Hematopoietic multipotent progenitor cell treated with erythropoietin and hydrocortisone succinate and interleukin-3 and kit ligand, for 6 days (in vitro differentiated cells): ENCODE data around the gene ENPP4.
"Not testable (repeated sequence)": the region's sequence is repeated elsewhere in the genome, so short reads cannot be mapped to it uniquely, and the experiment has no call there.

Experiments used
- DNase-seq: peaks from one replicate; pipeline ENCODE4 v3.0.0-alpha.2; 2015

Gene ENPP4

DNA sequence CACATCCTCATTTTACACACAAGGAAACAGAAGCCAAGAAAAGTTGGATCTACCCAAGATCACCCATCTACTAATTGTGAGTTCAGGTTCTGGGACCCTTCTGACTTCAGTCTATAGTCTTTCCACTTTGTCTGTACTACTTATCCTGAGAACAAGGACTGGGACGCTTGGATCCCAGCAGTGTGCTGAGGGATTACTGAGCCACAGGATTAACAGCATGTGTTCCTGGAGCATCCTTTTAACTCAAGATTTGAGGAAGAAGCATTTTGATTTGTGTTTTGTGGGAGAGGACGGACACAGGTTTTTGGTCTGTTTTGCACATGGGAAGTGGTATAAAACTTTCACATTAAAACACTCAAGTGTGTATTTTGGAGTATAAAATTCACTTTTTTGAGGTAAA lies 4.4 kb downstream of the ENPP4 start:
- DNase-seq, result no peak

DNA sequence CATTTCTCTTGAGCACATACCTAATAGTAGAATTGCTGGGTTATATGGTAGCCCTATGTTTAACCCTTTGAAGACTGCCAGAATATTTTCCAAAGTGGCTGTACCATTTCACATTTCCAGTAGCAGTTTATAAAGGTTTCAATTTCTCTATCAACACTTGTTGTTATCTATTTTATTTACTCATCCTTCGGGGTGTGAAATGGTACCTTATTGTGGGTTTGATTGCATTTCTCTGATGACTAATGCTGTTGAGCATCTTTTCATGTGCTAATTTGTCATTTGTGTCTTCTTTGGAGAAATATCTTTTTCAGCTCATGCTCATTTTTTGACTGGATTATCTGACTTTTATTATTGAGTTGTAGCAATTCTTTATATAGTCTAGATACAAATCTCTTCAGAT lies 5.4 kb downstream of the ENPP4 start:
- no peak for DNase-seq

DNA sequence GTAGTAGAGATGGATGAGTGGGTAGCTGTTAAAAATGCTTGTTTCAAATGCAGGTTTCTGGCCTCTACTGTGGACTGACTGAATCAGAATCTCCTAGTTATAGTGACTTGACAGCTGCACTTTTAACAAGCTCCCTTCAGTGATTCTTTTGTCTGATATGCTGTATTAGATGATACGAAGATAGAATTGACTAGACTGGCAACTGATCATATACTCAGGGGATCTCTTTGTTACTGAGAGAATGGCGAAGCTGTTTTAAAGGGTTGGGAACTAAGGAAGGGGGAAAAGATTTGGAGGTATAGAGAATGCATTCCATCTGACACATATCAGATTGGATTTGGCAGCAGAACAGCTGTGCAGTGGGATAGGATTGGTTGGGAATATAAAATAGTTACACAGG lies 7.0 kb downstream of the ENPP4 start:
- DNase-seq, result no peak

DNA sequence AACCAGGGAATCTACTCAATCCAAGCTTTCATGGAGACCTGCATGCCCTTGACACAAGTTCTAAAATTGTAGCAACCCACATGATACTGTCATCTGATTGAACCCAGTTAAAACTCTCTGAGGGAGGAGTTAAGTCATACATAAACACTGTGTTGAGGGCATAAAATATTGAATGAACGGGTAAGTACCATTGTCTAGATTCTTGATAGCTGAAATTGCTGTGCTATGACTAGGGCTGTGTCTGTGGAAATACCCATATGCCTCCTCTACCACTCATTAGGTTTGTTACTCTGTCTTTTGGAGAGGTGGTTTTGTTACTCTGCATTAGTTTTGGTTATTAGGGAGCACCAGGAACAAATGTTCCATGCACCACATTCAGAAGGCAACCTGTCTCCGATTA lies 7.6 kb downstream of the ENPP4 start:
- no peak for DNase-seq

DNA sequence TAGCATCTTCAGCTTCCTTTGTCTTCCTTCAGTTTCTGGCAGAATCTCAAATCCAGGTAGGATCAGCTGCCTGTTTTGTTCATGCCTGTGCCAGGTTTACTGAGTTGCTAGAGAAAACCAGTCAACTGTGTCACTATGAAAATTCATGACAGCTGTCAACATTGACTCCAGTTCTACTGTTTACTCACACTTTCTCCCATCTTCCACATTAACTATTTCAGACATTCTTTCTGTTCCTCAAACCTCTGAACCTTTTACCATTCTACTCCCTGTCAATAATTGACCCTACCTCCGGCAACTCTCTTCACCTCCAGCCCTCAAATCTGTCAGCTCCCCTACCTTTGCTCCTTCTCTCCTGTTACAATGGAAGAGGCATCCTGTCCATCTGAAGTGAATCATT lies 8.5 kb downstream of the ENPP4 start:
- no peak for DNase-seq

DNA sequence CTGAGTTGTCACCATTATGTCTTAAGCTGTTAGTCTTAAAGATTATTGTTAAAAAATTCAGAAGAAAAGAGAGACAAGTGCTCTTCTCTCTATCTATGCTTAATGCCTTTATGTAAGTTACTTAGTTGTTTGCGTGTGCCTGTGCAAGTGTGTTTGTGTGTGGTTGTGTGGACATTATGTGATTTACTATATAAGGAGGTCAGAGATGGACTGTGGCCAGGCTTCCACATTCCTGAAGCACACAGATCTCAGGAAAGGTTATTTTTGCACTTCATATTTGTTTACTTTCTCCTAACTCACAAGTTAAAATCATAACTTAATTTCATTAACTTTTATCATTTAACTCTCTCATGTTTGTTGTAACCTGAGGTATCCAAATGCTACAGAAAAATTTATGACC lies 14.5 kb downstream of the ENPP4 start:
- no peak for DNase-seq

DNA sequence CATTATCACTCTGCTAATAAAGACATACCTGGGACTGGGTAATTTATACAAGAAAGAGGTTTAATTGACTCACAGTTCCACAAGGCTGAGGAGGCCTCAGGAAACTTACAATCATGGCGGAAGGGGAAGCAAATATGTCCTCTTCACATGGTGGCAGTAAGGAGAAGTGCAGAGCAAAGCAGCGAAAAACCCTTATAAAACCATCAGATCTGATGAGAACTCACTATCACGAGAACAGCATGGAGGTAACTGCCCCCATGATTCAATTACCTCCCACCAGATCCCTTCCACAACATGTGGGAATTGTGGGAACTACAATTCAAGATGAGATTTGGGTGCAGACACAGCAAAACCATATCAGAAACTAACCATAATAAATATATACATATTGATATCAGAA lies 19.3 kb downstream of the ENPP4 start:
- not testable (repeated sequence) for DNase-seq

DNA sequence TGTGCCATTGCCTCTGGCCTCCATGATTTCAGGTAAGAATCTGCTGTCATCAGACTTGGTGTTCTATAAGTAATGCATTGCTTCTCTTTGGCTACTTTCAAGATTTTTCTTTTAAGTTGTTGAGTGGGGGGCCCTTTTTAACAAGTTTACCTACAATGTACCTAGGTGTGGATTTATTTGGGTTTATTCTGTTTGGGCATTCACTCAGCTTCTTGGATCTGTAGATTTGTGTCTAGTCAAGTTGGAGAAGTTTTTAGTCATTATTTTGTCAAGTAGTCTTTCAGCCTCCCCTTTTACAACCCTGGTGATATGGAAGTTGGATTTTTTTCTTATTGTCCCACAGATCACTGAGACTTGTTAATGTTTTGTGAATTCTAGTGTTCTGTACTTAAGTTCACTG lies 26.9 kb downstream of the ENPP4 start:
- no peak for DNase-seq

DNA sequence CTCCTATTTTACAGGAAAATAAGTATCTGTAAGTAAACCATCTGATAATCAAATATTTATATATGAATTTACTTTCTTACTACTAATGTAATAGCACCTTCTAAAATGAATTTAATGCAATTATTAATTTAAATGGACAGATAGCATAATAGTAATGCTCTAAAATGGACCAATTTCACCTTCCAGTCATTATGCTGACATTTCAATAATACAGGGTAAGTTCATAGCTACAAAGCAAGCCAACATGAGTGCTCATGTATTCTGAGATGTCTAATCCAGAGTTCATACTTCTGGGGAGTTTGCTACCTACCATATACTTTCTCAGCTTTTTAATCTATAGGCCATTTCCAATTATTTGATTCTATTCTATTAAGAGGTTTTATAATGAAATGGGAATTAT lies 29.4 kb downstream of the ENPP4 start:
- DNase-seq, result no peak

DNA sequence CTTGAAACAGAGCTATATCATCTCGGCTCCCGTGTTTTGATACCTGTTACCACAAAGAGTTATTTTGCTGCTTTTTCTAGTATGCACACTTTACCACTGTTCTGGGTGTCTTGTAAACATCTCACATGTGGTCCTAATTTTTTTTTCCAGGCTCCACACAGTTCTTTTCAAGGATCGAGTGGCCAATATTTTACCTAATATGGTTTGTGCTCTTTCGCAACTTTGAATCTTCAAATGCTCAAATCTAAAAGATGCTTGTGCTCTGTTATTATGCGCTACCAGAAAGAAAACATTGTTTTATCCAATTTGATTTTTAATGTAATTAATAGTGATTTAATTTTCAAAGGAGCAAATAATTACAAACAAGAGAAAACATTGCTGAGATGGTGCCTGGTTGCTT lies 30.3 kb downstream of the ENPP4 start:
- DNase-seq, result no peak

DNA sequence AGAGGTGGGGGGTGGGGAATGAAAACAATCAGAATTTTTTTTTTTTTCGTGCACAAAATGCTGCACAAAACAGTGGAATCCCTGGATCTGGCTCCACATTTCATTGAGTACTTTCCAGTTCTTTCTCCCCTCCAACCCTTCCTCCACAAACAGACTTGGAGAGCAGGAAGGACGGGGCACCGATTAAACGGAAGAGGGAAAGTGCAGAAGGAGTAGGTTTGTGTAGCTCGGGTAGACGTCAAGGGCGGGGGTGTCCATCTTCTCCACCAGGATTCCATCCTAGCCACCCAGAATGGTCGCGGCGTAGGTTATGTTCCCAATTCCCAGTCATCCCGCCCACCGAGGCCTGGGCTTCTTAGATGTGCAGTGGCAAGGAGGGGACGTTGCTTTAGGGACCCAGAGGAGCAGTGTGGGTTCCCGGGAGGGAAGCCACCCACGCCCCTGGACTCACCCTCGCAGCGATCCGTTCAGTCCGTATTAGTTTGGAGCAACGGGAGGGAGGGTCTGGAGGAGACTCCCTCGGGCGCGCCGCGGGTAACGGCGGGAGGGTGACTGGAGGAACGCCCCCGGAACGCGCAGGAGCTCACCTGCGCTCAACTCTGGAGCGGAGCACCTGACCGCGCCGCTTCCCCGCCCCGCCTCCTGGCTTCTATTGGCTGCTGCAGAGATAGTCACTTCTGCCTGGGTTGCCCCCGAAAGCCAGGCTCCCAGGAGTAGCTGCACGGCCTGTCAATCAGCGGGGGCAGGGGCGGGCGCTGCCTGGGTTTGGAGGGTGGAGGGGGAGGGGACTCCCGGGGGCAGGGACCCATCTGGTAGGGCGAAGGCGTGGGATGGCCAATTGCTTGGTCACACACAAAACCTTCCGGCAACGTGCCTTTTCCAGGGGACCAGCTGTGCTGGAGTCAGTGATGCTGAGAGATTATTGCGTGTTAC lies 40.8 kb downstream of the ENPP4 start, which contains the start of gene ENPP5:
ENPP5 (minus strand) TSS at position 624 of the 933 bp plus-strand sequence. CDS start 2,718 bp downstream, outside the sequence.
- DNase-seq, result peak; percentile 69

DNA sequence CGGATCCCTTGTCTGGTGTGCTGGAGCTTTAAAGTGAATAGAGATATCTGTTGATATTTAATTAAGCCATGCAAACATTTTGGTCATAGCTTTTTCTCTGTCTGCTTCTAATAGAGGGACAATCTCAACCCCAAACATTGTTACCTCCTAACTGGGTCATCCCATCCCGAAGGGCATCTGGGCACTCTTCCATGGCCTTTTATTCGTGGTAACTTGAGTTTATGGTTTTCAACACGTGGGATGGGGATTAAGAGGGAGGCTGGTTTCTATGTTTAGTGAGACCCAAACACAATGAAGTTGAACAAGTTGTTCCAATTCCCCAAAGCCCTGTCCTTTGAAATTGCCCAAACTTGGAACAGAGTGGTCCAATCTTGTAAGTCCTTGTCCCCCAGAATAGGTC lies 42.4 kb downstream of the ENPP4 start:
- DNase-seq, result no peak

DNA sequence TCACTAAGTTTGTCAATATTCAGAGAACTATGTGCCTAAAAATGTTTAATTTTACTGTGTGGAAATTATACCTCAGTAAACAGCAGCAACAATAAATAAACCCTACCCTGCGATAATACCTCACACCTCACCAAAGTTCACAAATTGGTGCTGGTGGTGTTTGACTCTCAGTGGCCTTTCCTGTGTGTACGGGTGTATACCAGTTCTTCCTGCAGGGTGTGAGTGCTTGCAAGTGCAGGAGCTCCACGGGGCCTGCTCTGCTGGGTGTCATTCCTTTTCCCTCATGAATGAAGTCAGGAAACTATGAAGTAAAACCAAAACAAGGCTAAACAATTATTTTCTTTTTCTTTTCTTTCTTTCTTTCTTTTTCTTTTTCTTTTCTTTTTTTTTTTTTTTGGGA lies 45.1 kb downstream of the ENPP4 start:
- DNase-seq, result no peak

DNA sequence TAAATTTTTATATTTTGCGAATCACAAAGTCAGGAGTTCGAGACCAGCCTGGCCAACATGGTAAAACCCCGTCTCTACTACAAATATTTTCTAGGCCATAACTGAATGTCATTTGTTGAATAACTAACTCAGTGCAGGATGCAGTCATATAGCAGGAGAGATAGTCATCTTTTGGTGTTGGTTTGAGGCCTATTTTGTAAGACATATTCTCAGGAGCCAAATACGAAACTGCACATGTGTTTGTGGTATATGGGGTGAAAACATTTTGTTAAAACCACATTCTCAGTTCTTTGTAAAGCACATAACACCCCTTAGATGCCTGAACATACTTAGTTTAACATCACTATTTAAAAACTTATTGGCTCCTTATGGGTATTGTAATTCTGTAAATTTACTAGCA lies 45.7 kb downstream of the ENPP4 start:
- peak; percentile 59 for DNase-seq

DNA sequence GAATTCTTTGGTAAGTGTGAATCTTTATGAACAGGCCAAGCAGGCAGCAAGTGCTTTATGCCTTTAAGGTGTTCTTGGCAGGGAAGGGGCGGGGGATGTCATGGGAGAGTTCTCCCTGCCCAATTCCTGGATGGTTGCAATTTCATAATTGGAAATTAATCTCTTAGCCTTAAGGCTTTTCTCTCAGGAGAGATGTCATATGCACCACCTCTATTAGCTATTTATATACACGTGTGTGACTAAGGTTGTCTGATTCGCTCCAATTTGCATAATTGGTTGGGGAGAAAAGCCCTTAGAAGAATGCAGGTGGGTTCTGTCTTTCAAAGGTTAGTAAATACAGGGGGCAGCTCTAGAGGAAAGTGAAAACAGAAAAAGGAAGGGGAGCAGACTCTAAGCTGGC lies 46.2 kb downstream of the ENPP4 start:
- no peak for DNase-seq

DNA sequence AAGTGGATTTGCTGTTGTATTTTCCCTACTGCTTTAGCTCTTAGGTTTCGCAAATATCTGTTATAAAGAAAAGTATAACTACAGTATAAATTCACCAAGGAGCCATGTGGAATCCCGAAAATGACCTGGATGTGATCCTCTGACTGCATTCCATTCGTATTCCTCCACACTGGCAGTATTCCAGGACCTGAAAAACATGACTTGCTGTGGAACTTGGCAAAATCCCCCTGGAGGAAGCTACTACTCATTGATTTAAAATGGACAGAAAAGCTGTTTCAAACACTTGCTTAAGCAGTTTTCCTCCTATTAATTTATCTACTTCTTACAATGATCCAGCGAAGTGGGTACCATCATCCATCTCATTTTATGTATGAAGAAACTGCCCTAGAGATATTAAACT lies 54.3 kb downstream of the ENPP4 start:
- DNase-seq, result no peak

DNA sequence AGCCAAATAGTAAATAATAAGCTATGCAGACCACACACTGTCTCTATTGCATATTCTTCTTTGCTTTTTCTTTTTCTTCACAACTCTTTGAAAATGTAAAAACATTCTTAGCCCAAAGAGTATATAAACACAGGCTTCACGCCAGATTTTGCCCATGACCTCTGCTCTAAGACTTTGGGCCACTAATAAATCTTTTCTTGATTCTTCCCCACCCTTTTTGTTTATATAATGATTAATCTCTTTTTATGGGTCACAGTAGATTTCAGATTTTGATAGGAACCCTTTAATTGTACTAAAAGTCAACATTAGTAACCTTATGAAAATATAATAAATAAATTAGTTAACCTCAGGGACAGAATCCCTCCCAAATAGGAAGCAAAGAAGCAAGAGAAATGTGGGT lies 56.8 kb downstream of the ENPP4 start:
- no peak for DNase-seq

DNA sequence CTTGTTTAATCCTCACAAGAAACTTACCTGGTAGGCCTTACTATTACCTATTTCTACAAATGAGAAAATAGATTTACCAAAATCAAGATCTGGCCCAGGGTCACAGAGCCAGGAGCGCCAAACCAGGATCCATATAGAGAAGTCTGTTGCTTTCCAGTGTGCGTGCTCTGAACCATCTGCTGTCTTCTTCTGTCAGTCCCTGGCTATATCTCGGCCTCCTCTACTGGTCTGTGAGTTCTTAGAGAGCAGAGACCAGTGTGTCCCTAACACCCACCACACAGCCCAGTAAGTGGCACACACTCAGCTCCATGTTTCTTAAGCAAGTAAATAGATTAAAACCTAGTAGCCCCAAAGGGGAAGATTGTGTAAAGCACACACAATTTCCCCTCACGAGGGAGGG lies 59.9 kb downstream of the ENPP4 start:
- no peak for DNase-seq

DNA sequence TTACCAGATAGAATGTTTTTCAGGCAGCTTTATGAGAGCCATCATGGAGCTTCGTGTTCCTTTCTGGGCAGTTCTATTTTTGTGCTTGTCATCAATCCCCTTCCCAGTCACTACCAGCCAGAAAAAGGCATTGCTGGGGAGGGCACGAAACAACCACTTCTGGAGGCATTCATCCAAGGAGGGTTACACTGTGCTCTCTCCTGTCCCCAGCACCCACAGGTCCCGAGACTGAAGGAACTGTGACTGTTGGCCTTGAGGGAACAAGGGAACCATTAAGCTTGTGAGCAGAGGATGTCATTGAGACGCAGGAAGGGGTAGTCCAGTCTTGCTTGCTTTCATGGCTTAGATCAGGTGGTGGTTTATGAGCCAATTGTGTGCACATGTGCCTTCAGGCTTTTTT lies 61.1 kb downstream of the ENPP4 start:
- no peak for DNase-seq

DNA sequence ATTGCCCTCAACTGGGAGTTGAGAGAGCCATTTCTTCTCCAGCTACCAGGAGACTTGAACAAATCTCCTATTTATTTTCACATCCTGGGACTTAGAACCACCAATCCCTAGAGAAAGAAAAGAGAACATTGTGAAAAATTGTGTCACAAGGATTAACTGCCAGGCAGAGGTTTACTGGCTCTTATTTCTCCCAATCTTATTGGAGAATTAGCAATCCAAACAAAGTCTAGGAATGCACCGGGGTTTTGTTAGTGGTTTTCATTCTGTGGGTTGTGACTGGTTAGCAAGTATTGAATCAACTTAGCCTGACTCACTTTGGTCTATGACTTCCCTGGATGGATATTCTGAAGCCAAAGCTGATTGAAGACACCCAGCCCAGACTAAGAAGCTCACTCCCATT lies 62.2 kb downstream of the ENPP4 start:
- DNase-seq, result no peak
